GM19328 (cell line): ENCODE data around the gene MOK.
"Not testable (repeated sequence)": the region's sequence is repeated elsewhere in the genome, so short reads cannot be mapped to it uniquely, and the experiment has no call there.

ENCODE experiments used
- ATAC-seq: cut with Tn5 transposase; IDR thresholded peaks from one replicate; pipeline ENCODE4 v1.9.1; 2021; ENCODE audit warnings: mild to moderate bottlenecking, moderate library complexity; ENCODE audit not compliant: unreplicated experiment

Gene MOK

DNA sequence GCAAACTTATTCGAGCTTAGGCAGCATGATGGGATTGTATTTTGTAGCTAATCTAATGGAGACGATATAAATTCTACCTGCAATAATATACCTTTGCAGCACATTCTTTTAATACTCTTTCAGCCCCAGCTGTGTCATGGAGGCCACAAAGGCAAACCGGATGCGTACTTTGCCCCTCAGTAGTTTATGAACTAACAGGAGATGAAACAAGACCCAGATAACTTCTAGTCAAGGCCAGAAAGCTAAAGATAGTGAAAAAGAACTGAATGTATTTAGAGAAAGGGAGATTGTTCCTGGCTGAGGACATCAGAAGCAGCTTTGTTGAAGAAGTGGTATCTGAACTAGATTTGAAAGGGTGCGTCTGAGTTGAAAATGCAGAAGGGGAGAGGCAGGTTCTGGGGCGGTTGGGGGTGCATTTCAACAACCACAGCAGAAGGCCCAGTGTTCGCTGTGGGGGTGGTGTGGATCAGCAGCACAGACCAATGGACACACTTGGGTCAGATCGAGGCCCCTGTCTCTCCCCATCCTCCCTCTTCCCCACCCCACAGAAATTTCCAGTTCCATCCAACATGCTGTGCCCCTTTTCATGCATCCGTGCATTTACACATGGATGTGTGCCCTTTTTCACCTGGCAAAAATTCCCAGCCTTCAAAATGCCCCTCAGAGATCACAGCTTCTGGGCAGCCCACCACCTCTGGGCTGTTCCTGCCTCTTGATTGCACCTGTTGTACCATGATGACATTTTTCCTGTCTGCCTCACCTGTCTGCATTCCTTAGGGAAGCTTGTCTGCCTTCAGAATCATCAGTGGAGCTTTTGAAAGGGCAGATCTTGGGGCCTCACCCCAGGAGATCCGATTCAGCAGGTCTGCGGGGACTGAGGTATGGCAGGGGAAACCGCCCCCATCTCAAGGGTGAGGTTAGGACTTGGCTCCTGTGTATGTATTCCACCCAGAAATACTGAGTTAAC lies 16.8 kb upstream of the MOK start:
- no peak for ATAC-seq

DNA sequence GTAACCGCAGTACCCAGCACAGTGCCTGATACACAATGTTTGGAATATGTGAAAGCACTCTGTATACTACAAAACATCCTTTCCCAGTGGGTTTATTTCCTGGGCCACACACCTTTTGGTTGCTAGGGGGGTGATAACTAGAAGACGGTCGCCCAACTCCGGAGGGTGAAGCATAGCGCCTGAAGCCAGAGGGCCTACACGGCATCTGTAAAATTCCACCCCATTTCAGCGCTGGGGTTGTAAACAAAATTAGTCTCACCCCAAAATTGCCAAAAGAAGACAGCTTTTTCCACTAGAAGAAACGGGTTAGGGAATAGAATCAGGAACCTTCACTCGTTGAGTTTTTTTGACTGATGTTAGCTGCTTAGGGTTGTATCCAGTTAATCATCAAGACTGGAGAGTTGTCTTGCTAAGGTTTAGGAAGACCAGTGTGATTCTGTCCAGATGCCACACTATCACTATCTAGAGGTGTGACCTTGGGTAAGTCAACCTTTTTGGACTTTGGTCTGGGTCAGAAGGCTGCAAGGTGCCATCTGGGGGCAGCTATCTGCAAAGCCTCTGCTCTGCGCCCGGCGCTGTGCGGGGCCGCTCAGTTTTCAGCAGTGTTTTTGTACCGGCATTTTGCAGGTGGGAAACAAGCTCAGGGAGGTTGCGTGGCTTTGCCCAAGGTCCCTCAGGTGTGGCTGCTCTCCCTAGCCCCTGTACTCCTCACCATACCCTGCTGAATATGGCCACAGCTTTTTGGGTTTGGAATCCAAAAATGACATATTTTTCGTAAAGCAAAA lies 15.9 kb upstream of the MOK start:
- no peak for ATAC-seq

DNA sequence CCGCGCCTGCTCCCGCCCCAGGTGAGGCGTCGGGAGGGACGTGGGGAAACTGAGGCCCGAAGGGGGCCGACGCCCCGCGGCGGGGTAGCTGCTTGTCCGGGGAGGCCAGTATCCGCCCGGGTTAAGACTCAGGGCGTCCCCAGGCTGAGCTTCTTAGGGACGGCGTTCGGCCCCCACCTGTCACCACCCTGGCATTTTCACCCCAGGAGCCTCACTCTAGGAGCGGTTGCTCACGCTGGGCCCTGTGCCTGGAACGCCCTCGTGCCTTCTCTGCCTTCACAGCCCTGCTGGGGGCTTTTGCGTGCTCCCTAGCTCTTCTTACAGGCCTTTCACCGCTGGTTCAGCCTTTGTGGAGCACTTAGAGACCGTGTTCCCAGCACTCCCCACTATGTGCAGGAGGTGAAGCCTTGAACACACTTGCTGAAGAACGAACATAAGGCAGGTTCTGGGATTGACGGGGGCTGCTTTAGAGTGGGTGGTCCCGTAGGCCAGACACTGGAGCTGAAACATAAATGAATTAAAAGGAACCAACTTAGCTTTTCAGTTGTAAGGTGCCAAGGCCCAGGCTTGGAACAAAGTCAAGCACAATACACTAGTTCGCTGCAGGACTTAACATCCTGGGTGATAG lies 15.2 kb upstream of the MOK start:
- ATAC-seq: peak; percentile 16

DNA sequence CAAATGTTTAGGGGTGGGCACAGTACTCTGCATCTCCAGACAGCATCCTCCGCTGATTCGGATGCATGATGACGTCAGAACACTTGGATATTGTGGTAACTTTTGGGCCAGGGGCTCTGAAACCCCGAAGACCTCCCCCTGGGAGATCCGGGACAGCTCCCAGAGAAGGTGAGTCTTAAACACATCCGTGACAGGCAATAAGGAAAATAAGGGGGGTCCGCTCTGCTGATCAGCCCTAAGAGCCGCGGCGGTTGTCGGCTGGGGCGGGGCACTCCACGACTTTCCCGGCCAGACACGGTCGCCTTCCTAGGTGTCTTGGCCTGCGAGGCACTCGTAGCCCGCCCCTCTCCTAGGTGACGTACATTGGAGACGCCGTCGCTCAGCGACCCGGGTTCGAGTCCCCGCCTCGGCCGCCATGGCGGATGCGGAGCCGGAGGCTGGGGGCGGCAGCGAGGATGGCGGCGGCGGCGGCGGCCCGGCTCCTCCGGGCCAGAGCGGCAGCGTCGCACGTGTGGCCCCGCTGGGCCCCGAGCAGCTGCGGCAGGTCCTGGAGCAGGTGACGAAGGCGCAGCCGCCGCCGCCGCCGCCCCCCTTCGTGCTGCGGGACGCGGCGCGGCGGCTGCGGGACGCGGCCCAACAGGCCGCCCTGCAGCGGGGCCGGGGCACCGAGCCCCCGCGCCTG lies 14.5 kb upstream of the MOK start, which contains the start of gene ZNF839:
ZNF839 (plus strand) TSS at position 396 of the 682 bp plus-strand sequence; CDS start at position 416, 20 bp downstream.
- peak; percentile 51 for ATAC-seq

DNA sequence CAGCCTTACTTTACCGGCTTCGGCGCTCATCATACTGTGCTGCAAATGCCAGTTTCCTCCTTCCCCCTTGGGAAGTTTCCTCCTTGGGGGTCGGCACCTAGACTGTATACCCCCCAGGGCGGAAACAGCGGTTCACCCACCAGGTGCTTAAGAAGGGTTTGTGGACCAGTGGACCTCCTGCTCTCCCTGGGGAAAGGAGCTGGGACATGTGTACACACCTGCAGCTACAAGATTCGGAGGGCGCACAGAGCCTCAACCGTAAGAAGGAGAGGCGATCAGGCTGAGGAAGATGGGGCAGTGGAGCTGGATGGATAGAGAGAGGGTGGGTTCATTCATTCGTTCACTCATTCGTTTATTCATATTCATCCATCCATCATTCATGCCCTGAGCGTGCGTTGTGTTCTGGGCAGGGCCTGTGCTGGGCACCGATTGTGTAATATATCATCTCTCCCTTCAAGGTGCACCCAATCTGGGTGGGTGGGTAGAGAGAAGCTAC lies 13.9 kb upstream of the MOK start:
- no peak for ATAC-seq

DNA sequence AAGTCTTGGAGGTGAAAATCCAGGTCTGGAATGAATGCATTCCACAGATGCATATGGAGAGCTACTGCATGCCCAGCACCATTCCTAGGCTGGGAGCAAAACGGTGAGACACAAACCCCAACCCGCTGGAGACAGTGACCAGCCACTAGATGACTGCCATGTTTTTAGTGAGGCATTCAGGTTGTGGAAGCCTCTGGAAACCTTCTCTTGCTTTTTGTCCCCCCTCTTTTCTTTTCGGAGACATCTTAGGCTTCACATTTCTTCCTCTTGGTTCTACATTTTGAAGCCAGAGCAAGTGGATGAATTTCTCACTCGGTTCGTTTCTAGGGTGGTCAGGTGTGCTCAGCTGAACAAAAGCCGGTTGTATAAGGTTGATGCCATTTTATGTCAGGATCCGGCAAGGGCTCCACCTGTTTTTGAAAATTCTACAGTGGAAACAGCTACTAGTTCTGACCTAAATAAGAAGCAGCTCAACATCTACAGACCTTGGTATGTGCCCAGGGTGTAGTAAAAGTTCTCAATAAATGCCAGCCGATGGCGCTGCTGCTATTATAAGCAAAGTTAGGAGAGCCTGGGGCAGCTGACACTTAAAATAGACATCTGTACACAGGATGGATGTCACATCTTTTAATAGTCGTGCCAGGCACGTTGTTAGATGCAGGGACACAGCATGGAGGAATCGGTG lies 12.7 kb upstream of the MOK start:
- ATAC-seq: no peak

DNA sequence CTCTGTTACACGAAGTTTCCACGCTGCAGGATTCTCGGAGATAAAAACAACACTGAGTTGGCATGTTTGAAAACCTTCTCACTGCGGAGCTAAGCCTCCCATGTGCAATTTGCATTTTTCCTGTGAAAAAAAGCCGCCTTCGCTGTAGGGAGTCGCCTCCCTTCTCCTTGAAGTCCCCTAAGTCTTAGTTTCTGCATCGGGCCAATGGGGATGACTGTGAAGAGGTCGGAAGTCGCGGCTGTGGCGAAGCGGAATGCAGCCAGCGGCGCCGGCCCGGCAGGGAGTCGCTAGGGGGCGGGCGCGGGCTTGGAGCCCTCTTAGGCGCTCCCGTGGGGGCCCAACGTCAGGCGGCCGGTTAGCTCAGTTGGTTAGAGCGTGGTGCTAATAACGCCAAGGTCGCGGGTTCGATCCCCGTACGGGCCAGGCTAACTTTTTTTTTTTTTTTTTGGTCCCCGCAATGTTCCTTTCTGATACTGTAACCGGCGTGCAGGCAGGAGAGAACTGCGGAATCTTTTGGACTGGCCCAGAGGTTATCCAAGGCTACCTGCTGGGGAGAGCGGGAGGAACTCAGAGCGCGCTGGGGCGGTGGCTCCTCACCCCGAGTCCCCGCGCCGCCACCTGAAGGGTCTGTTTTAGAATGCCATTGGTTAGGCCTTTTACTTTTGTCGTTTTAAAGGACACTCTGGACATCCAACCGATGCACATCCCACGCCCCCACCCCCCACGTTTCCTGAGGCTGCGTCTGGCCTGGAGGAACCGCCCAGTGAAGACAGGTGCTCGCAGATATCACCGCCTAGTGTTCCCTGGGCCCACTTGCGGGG lies 12.0 kb upstream of the MOK start:
- ATAC-seq: peak; percentile 52

DNA sequence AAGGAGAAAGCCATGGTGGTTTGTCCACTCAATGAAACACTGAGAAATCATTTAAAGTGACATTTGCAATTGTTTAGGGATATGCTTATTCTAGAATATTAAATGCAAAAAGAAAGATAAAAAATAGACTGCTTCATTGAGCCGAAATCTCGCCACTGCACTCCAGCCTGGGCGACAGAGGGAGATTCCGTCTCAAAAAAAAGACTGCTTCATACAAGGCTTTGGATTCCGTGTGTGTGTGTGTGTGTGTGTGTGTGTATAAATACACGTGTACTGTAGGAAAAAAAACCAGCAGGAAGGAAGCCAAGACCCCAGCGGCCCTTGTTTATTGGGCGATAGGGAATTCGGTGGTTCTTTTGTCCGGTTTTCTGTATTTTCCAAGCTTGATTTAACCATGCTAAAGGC lies 11.4 kb upstream of the MOK start:
- no peak for ATAC-seq

DNA sequence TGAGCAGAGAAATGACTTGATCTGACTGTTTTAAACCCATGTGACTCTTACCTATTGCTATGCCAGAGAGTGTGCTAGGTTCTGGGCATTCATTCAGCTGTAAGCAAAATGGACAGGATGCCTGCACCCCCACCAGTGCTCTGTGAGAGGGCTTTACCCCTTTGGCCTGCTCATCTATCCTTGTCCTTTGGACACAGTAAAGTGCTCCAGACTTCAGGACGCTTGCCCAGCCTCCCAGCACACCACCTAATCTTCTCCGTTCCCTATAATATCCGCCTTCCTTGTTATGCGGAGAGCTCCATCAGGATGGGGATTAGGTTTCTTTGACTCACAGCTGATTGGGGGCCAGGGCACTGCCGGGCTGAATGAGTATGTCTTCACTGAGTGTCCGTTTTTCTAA lies 10.2 kb upstream of the MOK start:
- no peak for ATAC-seq

DNA sequence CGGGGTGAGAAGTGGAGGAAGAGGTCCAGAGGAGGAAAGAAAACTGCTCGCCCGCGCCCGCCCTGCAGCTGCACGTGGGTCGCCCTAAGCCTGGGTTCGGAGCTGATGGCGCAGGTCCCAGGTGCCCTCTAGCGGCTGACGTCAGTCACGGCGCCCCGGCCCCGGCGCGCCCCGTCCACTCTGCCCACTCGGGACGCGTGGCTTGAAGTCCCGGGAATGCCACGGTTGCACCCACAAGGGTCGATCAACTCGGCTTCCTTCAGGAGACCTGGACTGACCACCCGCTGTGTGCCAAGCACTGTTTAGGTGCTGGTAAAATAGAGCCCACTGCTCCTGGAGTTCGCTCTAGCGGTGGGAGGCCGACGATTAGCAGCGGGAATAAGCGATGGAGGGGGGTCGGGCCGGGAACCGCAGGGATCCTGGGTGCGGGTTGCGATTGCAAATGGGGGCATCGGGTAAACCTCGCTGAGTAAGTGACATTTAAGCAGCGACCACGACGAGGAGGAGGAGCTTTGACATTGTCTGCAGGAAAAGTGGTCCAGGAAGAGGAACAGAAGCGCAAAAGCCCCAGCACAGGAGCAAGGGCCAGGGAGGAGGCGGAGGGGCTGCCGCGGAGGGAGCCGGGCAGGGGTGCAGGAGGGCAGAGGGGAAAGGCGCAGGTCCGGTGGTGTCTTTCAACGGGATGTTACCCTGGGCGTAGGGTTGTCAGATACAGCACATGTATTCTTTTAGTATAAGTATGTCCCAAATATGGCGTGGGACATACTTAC lies 9.5 kb upstream of the MOK start:
- peak; percentile 45 for ATAC-seq

DNA sequence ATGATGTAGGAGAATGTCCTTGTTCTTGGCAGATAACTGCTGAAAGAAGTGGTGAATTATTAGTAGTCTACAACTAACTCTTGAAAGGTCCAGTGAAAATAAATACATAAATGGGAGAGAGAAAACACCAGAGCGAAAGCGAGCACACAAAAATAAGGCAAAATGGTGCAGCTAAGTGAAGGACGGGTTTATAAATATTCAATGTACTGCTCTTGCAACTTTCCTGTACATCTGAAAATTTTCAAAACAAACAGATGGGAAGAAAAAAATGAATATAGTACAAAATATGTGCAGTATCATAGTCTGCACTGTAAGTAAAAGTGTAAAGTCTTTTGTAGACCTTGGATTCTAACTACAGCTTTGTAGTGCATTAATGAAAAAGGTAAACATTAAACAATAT lies 1.3 kb downstream of the MOK start:
- ATAC-seq: no peak

DNA sequence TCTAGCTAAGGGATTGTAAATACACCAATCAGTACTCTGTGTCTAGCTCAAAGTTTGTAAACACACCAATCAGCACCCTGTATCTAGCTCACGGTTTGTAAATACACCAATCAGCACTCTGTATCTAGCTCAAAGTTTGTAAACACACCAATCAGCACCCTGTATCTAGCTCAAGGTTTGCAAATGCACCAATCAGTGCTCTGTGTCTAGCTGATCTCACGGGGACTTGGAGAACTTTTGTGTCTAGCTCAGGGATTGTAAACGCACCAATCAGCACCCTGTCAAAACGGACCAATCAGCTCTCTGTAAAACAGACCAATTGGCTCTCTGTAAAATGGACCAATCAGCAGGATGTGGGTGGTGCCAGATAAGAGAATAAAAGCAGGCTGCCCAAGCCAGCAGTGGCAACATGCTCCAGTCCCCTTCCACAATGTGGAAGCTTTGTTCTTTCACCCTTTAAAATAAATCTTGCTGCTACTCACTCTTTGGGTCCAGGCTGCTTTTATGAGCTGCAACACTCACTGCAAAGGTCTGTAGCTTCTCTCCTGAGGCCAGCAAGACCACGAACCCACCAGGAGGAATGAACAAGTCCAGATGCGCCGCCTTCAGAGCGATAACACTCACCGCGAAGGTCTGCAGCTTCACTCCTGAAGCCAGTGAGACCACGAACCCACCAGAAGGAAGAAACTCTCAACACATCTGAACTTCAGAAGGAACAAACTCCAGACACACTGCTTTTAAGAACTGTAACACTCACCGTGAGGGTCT lies 6.5 kb downstream of the MOK start:
- not testable (repeated sequence) for ATAC-seq

DNA sequence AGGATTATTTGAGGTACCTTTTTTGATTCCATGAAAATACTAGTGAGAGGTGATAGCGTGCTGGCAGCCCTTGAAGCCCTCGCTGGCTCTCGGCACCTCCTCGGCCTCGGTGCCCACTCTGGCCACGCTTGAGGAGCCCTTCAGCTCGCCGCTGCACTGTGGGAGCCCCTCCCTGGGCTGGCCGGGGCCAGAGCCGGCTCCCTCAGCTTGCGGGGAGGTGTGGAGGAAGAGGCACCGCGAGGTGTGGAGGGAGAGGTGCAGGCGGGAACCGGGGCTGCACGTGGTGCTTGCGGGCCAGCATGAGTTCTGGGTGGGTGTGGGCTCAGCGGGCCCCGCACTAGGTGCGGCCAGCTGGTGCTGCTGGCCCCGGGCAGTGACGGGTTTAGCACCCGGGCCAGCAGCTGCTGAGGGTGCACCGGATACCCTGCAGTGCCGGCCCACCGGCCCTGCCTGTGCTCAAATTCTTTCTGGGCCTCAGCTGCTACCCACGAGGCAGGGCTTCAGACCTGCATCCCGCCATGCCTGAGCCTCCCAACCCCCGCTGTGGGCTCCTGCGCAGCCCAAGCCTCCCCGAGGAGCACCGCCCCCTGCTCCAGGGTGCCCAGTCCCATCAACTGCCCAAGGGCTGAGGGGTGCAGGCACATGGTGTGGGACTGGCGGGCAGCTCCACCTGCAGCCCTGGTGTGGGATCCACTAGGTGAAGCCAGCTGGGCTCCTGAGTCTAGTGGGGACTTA lies 7.4 kb downstream of the MOK start:
- no peak for ATAC-seq

DNA sequence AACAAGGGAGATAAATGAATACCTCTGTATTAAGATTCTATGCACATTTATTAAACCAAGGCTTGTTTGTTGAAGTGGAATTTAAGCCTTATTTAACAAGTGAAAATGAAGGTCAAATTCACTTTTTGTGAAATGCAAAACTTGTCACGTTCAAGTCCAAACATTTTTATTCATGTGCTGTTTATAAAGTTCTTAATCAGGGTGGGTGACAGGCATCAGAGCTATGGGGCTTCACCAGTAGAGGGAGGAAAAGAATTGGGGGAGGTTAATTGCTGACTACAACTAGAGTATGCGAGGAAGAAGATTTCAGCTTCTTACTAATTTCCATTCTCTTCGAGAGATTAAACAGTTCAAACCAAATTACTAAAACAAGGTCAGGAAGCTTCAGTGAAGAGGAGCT lies 9.7 kb downstream of the MOK start:
- ATAC-seq: no peak

DNA sequence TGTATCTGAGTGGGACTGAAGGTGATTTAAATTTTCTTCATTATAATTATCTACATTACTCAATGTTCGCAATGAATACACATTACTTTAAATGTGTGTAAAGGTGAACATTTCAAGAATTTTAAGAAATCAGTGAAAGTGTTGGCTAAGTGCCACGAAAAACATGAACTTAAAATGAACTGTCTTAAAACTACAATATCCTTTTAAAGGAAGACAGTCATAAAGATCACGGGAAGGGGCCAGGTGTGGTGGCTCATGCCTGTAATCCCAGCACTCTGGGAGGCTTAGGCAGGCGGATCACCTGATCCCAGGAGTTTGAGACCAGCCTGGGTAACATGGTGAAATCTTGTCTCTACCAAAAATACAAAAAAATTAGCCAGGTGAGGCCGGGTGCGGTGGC lies 11.2 kb downstream of the MOK start:
- ATAC-seq: no peak

DNA sequence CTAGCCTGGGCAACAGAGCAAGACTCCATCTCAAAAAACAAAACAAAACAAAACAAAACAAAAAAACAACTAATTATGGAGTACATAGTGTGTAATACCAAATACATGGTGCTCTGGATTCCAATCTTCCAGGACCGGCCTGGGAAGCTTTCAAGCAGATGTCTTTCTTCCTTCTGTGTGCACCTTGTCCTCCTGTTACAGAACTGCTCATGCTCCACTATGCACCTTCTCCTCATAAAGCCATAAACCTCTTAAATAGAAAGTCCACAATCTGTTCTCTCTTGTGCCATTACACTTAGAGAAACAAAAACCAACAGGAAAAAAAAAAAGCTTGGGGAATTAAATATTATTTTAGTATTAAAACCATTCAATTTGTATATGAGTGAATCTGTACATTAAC lies 12.5 kb downstream of the MOK start:
- no peak for ATAC-seq

DNA sequence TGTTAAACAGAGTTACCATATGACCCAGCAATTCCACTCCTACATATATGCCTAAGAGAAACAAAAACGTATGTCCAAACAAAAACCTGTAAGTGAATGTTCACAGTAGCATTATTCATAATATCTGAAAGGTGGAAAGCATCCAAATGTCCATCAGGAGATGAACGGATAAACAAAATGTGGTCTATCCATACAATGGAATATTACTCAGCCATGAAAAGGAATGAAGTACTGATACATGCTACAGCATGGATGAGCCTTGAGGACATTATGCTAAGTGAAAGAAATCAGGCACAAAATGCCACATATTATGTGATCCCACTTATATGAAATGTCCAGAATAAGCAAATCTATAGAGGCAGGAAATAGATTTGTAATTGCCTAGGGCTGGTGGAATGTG lies 16.8 kb downstream of the MOK start:
- no peak for ATAC-seq
